Neural progenitor cell (in vitro differentiated cells): ENCODE measurements around the gene ZIC4.

Source experiments
- EZH2 ChIP-seq: fragments of 200-600 bp; sonication (generic); IDR thresholded peaks from 2 replicates; pipeline ENCODE4 v1.6.1; 2017; ENCODE audit warnings: antibody characterized with exemption, mild to moderate bottlenecking, moderate library complexity
- TF ChIP-seq, protein P1 (sequence below): fragments of 200-600 bp; sonication (generic); IDR thresholded peaks from 2 replicates; pipeline ENCODE4 v1.5.1; 2017; ENCODE audit warnings: antibody characterized with exemption, mild to moderate bottlenecking

DNA sequence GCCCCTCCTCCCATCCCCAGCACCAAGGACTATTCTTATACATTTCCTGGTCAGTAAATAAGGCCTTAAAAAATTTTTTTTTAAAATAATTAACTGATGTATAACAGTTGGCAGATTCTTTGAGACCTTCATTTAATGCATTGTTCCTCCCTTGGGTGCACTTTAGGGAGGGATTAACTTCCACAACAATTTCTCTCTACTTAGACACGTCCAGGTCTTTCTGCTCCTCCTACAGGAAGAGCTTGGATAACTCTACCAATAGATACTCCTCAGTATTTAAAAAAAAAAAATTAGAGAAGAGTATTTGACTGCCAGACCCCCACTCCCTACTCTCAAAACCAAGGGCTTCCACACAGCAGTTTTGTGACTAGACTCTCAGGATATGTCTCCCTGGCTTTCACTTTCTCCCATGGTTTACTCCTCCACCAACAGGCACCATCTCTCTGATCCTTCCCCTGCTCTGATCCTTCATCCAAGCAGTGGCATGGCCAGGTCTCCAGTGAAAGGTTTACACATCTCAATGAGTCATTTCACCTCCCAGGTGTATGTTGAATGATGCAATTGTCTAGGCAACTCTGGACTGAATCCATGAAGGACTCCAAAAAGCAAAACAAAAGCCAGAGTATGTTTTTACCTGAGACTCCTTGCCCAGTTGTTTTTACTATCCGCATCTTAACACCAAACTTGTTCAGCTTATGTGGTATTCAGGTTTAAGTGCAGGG lies 7.4 kb downstream of the ZIC4 start:
- TF ChIP-seq, protein P1, sequence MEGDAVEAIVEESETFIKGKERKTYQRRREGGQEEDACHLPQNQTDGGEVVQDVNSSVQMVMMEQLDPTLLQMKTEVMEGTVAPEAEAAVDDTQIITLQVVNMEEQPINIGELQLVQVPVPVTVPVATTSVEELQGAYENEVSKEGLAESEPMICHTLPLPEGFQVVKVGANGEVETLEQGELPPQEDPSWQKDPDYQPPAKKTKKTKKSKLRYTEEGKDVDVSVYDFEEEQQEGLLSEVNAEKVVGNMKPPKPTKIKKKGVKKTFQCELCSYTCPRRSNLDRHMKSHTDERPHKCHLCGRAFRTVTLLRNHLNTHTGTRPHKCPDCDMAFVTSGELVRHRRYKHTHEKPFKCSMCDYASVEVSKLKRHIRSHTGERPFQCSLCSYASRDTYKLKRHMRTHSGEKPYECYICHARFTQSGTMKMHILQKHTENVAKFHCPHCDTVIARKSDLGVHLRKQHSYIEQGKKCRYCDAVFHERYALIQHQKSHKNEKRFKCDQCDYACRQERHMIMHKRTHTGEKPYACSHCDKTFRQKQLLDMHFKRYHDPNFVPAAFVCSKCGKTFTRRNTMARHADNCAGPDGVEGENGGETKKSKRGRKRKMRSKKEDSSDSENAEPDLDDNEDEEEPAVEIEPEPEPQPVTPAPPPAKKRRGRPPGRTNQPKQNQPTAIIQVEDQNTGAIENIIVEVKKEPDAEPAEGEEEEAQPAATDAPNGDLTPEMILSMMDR: no peak
- peak; percentile 12 for TF ChIP-seq EZH2
